ENCODE results near the gene ZNF107.
"Not testable (repeated sequence)": the region's sequence is repeated elsewhere in the genome, so short reads cannot be mapped to it uniquely, and the experiment has no call there.

Gene ZNF107

DNA sequence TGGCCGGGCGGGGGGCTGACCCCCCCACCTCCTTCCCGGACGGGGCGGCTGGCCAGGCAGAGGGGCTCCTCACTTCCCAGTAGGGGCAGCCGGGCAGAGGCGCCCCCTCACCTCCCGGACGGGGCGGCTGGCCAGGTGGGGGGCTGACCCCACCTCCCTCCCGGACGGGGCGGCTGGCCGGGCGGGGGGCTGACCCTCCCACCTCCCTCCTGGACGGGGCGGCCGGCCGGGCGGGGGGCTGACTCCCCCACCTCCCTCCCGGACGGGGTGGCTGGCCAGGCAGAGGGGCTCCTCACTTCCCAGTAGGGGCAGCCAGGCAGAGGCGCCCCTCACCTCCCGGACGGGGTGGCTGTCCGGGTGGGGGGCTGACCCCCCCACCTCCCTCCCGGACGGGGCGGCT lies 72.5 kb downstream of the ZNF107 start:
- DNase-seq = not testable (repeated sequence)

GRCh38 chr7:64738953-64739352 lies 73.0 kb downstream of the ZNF107 start:
- DNase-seq = not testable (repeated sequence)

DNA sequence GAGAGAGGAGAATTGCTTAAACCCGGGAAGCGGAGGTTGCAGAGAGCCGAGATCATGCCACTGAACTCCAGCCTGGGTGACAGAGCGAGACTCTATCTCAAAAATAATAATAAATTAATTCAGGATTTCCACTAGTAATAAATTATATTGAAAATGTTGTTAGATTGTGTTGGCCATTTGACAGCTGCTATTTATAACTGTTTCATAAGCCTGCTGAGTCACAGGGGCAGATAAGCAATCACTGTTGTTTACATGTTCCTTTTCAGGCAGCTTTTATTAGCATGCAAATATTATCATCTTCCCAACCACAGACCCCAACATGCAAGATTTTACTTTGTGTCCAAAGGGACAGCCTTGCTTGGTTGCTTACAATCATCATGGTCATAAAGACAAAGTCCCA lies 78.7 kb downstream of the ZNF107 start:
- no peak for DNase-seq

DNA sequence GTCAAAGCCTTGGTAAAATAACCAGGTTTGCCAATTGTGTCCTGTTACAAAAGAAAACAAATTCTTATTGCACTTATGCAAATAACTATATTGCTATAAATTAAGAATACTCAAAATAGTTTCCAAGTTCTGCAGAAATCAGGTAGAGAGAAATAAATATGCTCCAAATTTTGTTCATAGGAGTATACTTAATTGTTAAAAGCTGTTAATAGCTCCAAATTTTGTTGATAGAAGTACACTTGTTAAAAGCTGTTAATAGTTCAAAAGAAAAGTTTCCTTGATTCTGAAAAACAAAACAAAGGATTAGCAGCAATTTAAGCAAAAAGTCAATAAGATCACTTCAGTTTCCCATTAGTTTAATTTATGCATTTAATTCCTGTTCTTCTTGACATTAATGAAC lies 81.9 kb downstream of the ZNF107 start:
- DNase-seq = no peak

GRCh38 chr7:64753032-64753431 lies 87.1 kb downstream of the ZNF107 start:
- DNase-seq = no peak

DNA sequence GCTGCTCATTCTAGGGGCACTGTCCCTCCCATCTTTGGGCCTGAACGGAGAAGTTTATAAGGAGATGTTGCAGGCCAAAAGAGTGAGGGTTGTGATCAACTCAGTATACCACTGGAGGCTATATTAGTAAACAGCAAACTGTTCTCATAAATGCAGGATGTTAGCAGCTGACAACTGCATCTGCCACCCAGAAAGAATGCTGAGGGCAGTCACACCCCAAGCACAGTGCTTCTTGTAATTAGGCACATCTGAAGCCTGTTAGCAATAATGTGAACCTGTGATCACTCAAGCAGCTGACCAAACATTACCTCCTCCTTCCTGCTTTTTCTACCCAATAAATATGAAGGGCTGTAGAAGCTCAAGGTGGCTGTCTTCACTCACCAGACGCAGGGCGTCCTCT lies 89.9 kb downstream of the ZNF107 start:
- DNase-seq = no peak

- no peak for DNase-seq
Measured at GRCh38 chr7:64758151-64758550, 92.2 kb downstream of the ZNF107 start.

Data from NCI-H1048 (cell line).